WTC11 (cell line): ENCODE measurements around the gene NET1. TPM values are rescaled to one million over a fixed set of nuclear protein-coding genes. Genes with fewer than 3 reads are reported as not detected.

Experiments used
- ATAC-seq: fragments of 200-7000 bp; cut with Tn5 transposase; 2 replicates; pipeline ENCODE4 v1.10.0; 2021; ENCODE audit warnings: mild to moderate bottlenecking, moderate library complexity
- CTCF ChIA-PET: fragments of 300-600 bp; sonication (Branson Sonifier 250); formaldehyde crosslinking; loops from one replicate; lab custom pipeline; 2021; ENCODE audit warnings: antibody characterized with exemption; lab: Charles Lee
- POLR2A ChIA-PET: fragments of 350-600 bp; sonication (Branson Sonifier 250); formaldehyde crosslinking; loops from one replicate; lab custom pipeline; 2021; ENCODE audit warnings: antibody characterized with exemption; lab: Charles Lee
- DNase-seq: peaks from one replicate; pipeline ENCODE4 v3.0.0; 2021; ENCODE audit warnings: low spot score
- H3K27ac Mint-ChIP-seq: 2 replicates; pipeline ENCODE4 v1.8.0; 2021; ENCODE audit warnings: mixed read lengths
- H3K27me3 Mint-ChIP-seq: 2 replicates; pipeline ENCODE4 v1.8.0; 2021; ENCODE audit warnings: low read depth, mild to moderate bottlenecking, moderate library complexity, mixed read lengths
- H3K36me3 Mint-ChIP-seq: 2 replicates; pipeline ENCODE4 v1.8.0; 2021; ENCODE audit warnings: mixed read lengths
- H3K4me1 Mint-ChIP-seq: 2 replicates; pipeline ENCODE4 v1.8.0; 2022; ENCODE audit warnings: mixed read lengths
- H3K4me3 Mint-ChIP-seq: 2 replicates; pipeline ENCODE4 v1.8.0; 2021; ENCODE audit warnings: mild to moderate bottlenecking, moderate library complexity, mixed read lengths
- H3K9me3 Mint-ChIP-seq: 2 replicates; pipeline ENCODE4 v1.8.0; 2021; ENCODE audit warnings: mixed read lengths
- ATF2 ChIP-seq: sonication (generic); formaldehyde crosslinking; IDR thresholded peaks from 2 replicates; pipeline ENCODE4 v1.8.1; 2022; ENCODE audit warnings: low read depth, missing genetic modification reagents, borderline replicate concordance
- E2F5 ChIP-seq: sonication (generic); formaldehyde crosslinking; IDR thresholded peaks from 2 replicates; pipeline ENCODE4 v1.8.1; 2022; ENCODE audit warnings: mild to moderate bottlenecking, moderate library complexity, missing genetic modification reagents
- FOXP4 ChIP-seq: sonication (generic); formaldehyde crosslinking; IDR thresholded peaks from 2 replicates; pipeline ENCODE4 v1.8.0; 2022; ENCODE audit warnings: mild to moderate bottlenecking, missing genetic modification reagents
- GRHL2 ChIP-seq: fragments of 250-450 bp; sonication (Bioruptor Pico); IDR thresholded peaks from 2 replicates; pipeline ENCODE4 v1.8.0; 2022; ENCODE audit warnings: mild to moderate bottlenecking, moderate library complexity; ENCODE audit not compliant: insufficient replicate concordance, severe bottlenecking
- IRF2 ChIP-seq: sonication (generic); formaldehyde crosslinking; IDR thresholded peaks from 2 replicates; pipeline ENCODE4 v1.8.0; 2022; ENCODE audit warnings: low read depth, missing genetic modification reagents, borderline replicate concordance
- JAZF1 ChIP-seq: fragments of 250-450 bp; sonication (Bioruptor Pico); IDR thresholded peaks from 2 replicates; pipeline ENCODE4 v1.9.0; 2021; ENCODE audit warnings: moderate library complexity, mild to moderate bottlenecking, inconsistent platforms
- NFATC4 ChIP-seq: fragments of 250-450 bp; sonication (Bioruptor Pico); IDR thresholded peaks from 2 replicates; pipeline ENCODE4 v1.9.0; 2021; ENCODE audit warnings: mild to moderate bottlenecking
- SMAD4 ChIP-seq: sonication (generic); formaldehyde crosslinking; IDR thresholded peaks from 2 replicates; pipeline ENCODE4 v1.8.0; 2022; ENCODE audit warnings: mild to moderate bottlenecking, missing genetic modification reagents
- TCF7 ChIP-seq: sonication (generic); formaldehyde crosslinking; IDR thresholded peaks from 2 replicates; pipeline ENCODE4 v1.8.0; 2022; ENCODE audit warnings: mild to moderate bottlenecking, low read depth, missing genetic modification reagents, moderate library complexity
- TEAD1 ChIP-seq: sonication (generic); formaldehyde crosslinking; IDR thresholded peaks from 2 replicates; pipeline ENCODE4 v1.8.0; 2022; ENCODE audit warnings: mild to moderate bottlenecking, missing genetic modification reagents
- TP53 ChIP-seq: sonication (generic); formaldehyde crosslinking; IDR thresholded peaks from 2 replicates; pipeline ENCODE4 v1.8.1; 2023; ENCODE audit warnings: mild to moderate bottlenecking, missing genetic modification reagents
- ZNF317 ChIP-seq: sonication (generic); formaldehyde crosslinking; IDR thresholded peaks from 2 replicates; pipeline ENCODE4 v1.8.1; 2023; ENCODE audit warnings: low read depth, mild to moderate bottlenecking, moderate library complexity, missing genetic modification reagents, borderline replicate concordance
- ZNF396 ChIP-seq: fragments of 250-450 bp; sonication (Bioruptor Pico); IDR thresholded peaks from 2 replicates; pipeline ENCODE4 v1.8.0; 2021; ENCODE audit warnings: mild to moderate bottlenecking, moderate library complexity, borderline replicate concordance
- ZNF423 ChIP-seq: fragments of 250-450 bp; sonication (Bioruptor Pico); IDR thresholded peaks from 2 replicates; pipeline ENCODE4 v2.1.2; 2022; ENCODE audit warnings: mild to moderate bottlenecking, moderate library complexity
- ZNF532 ChIP-seq: fragments of 250-450 bp; sonication (Bioruptor Pico); IDR thresholded peaks from 2 replicates; pipeline ENCODE4 v1.9.0; 2021; ENCODE audit warnings: mild to moderate bottlenecking, borderline replicate concordance
- ZSCAN18 ChIP-seq: fragments of 250-450 bp; sonication (Bioruptor Pico); IDR thresholded peaks from 2 replicates; pipeline ENCODE4 v2.1.2; 2022; ENCODE audit warnings: mild to moderate bottlenecking, moderate library complexity
- total RNA-seq: library from RNA; stranded (reverse); gene quantifications from 3 replicates; pipeline ENCODE4 v1.2.3, GENCODE V29; 2021
- TF ChIP-seq, protein P1 (sequence below): sonication (generic); formaldehyde crosslinking; IDR thresholded peaks from 2 replicates; pipeline ENCODE4 v1.8.0; 2022; ENCODE audit warnings: mild to moderate bottlenecking, missing genetic modification reagents
- TF ChIP-seq, protein P2 (sequence below): sonication (generic); formaldehyde crosslinking; IDR thresholded peaks from 2 replicates; pipeline ENCODE4 v1.8.1; 2023; ENCODE audit warnings: mild to moderate bottlenecking, missing genetic modification reagents, borderline replicate concordance

Gene NET1
- total RNA-seq, 1 experiment from 2014 or later = 85.4 TPM

DNA sequence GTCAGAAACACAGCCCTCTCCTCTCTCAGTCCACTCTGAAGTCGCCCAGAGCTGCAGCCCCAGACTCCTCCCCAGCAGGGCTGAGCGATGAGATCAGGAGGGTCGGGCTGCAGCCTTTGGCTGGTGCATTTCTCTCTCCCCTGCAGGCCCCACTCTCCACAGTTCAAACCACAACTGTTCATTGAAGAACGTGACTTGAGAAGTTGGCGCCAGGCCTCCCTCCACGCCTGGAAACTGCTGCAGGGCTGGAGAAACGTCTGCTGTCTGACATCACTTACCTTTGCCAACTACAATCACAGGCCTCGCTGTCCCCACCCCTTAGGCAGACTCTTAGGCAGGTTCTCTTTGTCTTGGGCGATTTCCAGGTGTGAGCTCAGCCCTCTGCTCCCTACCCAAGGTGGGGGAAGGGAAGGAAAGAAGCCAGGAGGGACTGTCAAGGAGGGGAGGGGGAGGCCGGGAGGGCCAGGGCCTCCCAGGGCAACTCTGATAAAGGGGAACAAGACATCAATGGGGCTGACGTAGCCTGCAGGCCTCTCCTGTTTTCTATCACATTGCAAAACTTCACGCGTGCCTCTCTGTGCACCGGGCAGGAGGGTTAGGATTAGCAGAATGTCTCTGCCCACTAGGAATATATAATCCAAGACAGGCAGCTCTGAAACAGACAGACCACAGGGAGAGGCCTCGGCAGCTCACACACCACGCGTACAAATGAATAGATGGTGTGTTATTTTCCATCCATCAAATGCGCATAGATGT, 54.3 kb downstream of the NET1 start (continued):
- TF ChIP-seq, protein P1, sequence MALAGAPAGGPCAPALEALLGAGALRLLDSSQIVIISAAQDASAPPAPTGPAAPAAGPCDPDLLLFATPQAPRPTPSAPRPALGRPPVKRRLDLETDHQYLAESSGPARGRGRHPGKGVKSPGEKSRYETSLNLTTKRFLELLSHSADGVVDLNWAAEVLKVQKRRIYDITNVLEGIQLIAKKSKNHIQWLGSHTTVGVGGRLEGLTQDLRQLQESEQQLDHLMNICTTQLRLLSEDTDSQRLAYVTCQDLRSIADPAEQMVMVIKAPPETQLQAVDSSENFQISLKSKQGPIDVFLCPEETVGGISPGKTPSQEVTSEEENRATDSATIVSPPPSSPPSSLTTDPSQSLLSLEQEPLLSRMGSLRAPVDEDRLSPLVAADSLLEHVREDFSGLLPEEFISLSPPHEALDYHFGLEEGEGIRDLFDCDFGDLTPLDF (CRISPR knock-in tag) = 0 out of 2 replicates have a peak, but pooled peaks have one; percentile 29
- TF ChIP-seq TP53 (CRISPR knock-in tag) (no peak), FOXP4 (CRISPR knock-in tag) (peak; percentile 44), ZNF396 (CRISPR knock-in tag) (no peak), ZNF423 (CRISPR knock-in tag) (peak; percentile 33; the same call in 1 of the 2 replicates), ZNF532 (CRISPR knock-in tag) (no peak)

DNA sequence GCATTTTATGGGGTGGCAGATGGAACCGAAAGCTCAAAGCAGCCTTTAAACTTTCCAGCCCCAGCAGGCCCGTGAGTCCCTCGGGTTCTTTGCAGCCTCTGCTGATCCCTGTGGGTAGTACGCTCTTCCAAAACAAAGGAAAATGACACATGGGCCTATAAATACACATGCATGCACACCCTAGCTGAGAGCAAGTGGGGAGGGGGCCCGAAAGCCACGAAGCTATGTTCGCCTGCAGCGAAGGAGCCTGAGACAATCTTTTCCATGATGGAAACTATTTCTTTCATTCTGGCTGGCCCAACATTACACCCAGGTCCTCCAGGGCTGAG, 54.8 kb downstream of the NET1 start:
- ATAC-seq = no peak; the same call in 1 of the 2 replicates
- POLR2A ChIA-PET = interaction anchor here (0.6 to 1.4 kb wide), 5 partner anchors 9 to 1895 kb away, joined by 3 to 5 read pairs (median 3); no protein-coding TSS in a partner anchor
- TF ChIP-seq ZNF317 (CRISPR knock-in tag) = no peak
- no peak for TF ChIP-seq JAZF1 (CRISPR knock-in tag)
- TF ChIP-seq ZSCAN18 = no peak
- TF ChIP-seq GRHL2 = no peak
- no peak for TF ChIP-seq SMAD4 (CRISPR knock-in tag)
- no peak for TF ChIP-seq IRF2 (CRISPR knock-in tag)
- TF ChIP-seq, protein P2, sequence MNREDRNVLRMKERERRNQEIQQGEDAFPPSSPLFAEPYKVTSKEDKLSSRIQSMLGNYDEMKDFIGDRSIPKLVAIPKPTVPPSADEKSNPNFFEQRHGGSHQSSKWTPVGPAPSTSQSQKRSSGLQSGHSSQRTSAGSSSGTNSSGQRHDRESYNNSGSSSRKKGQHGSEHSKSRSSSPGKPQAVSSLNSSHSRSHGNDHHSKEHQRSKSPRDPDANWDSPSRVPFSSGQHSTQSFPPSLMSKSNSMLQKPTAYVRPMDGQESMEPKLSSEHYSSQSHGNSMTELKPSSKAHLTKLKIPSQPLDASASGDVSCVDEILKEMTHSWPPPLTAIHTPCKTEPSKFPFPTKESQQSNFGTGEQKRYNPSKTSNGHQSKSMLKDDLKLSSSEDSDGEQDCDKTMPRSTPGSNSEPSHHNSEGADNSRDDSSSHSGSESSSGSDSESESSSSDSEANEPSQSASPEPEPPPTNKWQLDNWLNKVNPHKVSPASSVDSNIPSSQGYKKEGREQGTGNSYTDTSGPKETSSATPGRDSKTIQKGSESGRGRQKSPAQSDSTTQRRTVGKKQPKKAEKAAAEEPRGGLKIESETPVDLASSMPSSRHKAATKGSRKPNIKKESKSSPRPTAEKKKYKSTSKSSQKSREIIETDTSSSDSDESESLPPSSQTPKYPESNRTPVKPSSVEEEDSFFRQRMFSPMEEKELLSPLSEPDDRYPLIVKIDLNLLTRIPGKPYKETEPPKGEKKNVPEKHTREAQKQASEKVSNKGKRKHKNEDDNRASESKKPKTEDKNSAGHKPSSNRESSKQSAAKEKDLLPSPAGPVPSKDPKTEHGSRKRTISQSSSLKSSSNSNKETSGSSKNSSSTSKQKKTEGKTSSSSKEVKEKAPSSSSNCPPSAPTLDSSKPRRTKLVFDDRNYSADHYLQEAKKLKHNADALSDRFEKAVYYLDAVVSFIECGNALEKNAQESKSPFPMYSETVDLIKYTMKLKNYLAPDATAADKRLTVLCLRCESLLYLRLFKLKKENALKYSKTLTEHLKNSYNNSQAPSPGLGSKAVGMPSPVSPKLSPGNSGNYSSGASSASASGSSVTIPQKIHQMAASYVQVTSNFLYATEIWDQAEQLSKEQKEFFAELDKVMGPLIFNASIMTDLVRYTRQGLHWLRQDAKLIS (CRISPR knock-in tag) = no peak
- no peak for TF ChIP-seq ATF2 (CRISPR knock-in tag)
- no peak for TF ChIP-seq TEAD1
- no peak for TF ChIP-seq E2F5 (CRISPR knock-in tag)
- TF ChIP-seq NFATC4 (CRISPR knock-in tag) = no peak
- no peak for TF ChIP-seq TCF7 (CRISPR knock-in tag)
- no peak for TF ChIP-seq ZNF396 (CRISPR knock-in tag)
- TF ChIP-seq, all 79 proteins: peak for 0
- DNase-seq = no peak
- peaks cover 61% of the 10 kb centered on the region for H3K4me1 Mint-ChIP-seq
- H3K4me3 Mint-ChIP-seq = no peak overlapping the region
- H3K36me3 Mint-ChIP-seq = peaks cover 57% of the 10 kb centered on the region
- CTCF ChIA-PET = interaction anchor here (1.0 to 1.7 kb wide), 6 partner anchors 9 to 163 kb away, joined by 3 to 10 read pairs (median 6); no protein-coding TSS in a partner anchor
- peaks cover 33% of the 10 kb centered on the region for H3K27me3 Mint-ChIP-seq
- H3K27ac Mint-ChIP-seq = peak overlapping the region; percentile 99
- H3K9me3 Mint-ChIP-seq = peaks cover 58% of the 10 kb centered on the region
